PFSK-1 (cell line): ENCODE data around the gene COL21A1.

ENCODE experiments used
- POLR2AphosphoS5 ChIP-seq: IDR thresholded peaks from 2 replicates; pipeline ENCODE4 v1.6.1; 2012; ENCODE audit warnings: low read depth, mild to moderate bottlenecking, control low read depth, low read length, moderate library complexity
- SIN3A ChIP-seq: IDR thresholded peaks from 2 replicates; pipeline ENCODE4 v1.6.1; 2012; ENCODE audit warnings: mild to moderate bottlenecking, low read length, moderate library complexity, borderline replicate concordance; ENCODE audit not compliant: insufficient read depth
- TAF1 ChIP-seq: IDR thresholded peaks from 2 replicates; pipeline ENCODE4 v1.6.1; 2012; ENCODE audit warnings: low read length, control low read depth, borderline replicate concordance; ENCODE audit not compliant: insufficient read depth
- TF ChIP-seq, protein P1 (sequence below), 2 experiments: IDR thresholded peaks; 2 replicates each; pipeline versions ENCODE4 v1.6.1 to v1.8.0; 2011 to 2012; ENCODE audit warnings: low read depth in 2 of 2, low read length in 2 of 2, control low read depth in 1 of 2, inconsistent platforms in 1 of 2, mild to moderate bottlenecking in 1 of 2, moderate library complexity in 1 of 2; ENCODE audit not compliant: insufficient read depth in 1 of 2

DNA sequence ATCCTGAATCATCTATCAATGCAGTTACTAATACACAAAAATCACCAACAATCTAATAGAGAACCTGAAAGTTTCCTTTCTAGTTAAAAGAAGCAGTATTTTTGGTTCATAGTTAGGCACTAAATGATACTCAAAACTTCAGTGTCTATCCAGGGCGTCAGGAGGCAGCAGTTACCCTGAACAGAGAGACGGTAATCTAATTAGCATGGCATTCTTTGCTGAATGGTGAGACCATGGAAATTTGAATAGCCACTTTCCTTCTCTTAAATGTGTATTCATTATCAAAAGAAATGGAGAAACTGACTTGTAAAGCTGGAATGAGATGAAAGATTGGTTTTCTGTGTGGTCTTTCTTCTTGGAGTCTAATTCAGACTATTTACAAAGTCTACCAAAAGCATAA lies 225.4 kb downstream of the COL21A1 start:
- TF ChIP-seq POLR2AphosphoS5 = no peak
- TF ChIP-seq, protein P1, sequence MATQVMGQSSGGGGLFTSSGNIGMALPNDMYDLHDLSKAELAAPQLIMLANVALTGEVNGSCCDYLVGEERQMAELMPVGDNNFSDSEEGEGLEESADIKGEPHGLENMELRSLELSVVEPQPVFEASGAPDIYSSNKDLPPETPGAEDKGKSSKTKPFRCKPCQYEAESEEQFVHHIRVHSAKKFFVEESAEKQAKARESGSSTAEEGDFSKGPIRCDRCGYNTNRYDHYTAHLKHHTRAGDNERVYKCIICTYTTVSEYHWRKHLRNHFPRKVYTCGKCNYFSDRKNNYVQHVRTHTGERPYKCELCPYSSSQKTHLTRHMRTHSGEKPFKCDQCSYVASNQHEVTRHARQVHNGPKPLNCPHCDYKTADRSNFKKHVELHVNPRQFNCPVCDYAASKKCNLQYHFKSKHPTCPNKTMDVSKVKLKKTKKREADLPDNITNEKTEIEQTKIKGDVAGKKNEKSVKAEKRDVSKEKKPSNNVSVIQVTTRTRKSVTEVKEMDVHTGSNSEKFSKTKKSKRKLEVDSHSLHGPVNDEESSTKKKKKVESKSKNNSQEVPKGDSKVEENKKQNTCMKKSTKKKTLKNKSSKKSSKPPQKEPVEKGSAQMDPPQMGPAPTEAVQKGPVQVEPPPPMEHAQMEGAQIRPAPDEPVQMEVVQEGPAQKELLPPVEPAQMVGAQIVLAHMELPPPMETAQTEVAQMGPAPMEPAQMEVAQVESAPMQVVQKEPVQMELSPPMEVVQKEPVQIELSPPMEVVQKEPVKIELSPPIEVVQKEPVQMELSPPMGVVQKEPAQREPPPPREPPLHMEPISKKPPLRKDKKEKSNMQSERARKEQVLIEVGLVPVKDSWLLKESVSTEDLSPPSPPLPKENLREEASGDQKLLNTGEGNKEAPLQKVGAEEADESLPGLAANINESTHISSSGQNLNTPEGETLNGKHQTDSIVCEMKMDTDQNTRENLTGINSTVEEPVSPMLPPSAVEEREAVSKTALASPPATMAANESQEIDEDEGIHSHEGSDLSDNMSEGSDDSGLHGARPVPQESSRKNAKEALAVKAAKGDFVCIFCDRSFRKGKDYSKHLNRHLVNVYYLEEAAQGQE (IDR thresholded peaks at IDR 0.05; ENCODE audit: insufficient read depth in 1 of 2, low read depth in 2 of 2, low read length in 2 of 2) = no peak
- no peak for TF ChIP-seq SIN3A
- no peak for TF ChIP-seq TAF1
